Measurements from ENCODE around the gene STARD4. TPM values are rescaled to one million over a fixed set of nuclear protein-coding genes. Genes with fewer than 3 reads are reported as not detected.

The STARD4 gene
- total RNA-seq, 1 experiment from 2014 or later = 31.1 TPM

GRCh38 chr5:111556501-111556900, 44.2 kb upstream of the STARD4 start:
- no peaks in the 10 kb centered on the region for H3K4me1 Mint-ChIP-seq (ENCODE audit: insufficient read depth, unreplicated experiment)
- no peaks in the 10 kb centered on the region for H3K27me3 Mint-ChIP-seq (ENCODE audit: insufficient read depth, unreplicated experiment)
- H3K4me3 Mint-ChIP-seq (ENCODE audit: unreplicated experiment) = no peak overlapping the region
- no peak for DNase-seq (ENCODE audit: unreplicated experiment)
- H3K27ac Mint-ChIP-seq (ENCODE audit: low read depth, unreplicated experiment) = no peak overlapping the region
- intact Hi-C loops (cut with micrococcal nuclease) = no loop called here
- H3K9me3 Mint-ChIP-seq (ENCODE audit: unreplicated experiment) = no peaks in the 10 kb centered on the region
- ChIA-PET CTCF (interaction anchor here (0.6 kb wide), 1 partner anchor 32 kb away, joined by 4 read pairs; no protein-coding TSS in a partner anchor), POLR2A (no interaction called here)
- no peak for TF ChIP-seq CTCF (IDR thresholded peaks at IDR 0.05; ENCODE audit: unreplicated experiment)
- no TSS peak for BruUV-seq (replicated peaks)
- H3K36me3 Mint-ChIP-seq (ENCODE audit: insufficient read depth, unreplicated experiment) = no peaks in the 10 kb centered on the region

GRCh38 chr5:111555760-111556159, 43.4 kb upstream of the STARD4 start:
- POLR2A ChIA-PET = no interaction called here
- TF ChIP-seq CTCF (IDR thresholded peaks at IDR 0.05; ENCODE audit: unreplicated experiment) = no peak
- no TSS peak for BruUV-seq (replicated peaks)
- no peaks in the 10 kb centered on the region for H3K9me3 Mint-ChIP-seq (ENCODE audit: unreplicated experiment)
- peaks cover 4% of the 10 kb centered on the region for H3K4me1 Mint-ChIP-seq (ENCODE audit: insufficient read depth, unreplicated experiment)
- CTCF ChIA-PET = interaction anchor here (0.6 kb wide), 1 partner anchor 33 kb away, joined by 4 read pairs; no protein-coding TSS in a partner anchor
- no peaks in the 10 kb centered on the region for H3K36me3 Mint-ChIP-seq (ENCODE audit: insufficient read depth, unreplicated experiment)
- H3K27ac Mint-ChIP-seq (ENCODE audit: low read depth, unreplicated experiment) = no peak overlapping the region
- intact Hi-C loops (cut with micrococcal nuclease) = no loop called here
- H3K27me3 Mint-ChIP-seq (ENCODE audit: insufficient read depth, unreplicated experiment) = no peaks in the 10 kb centered on the region
- no peak overlapping the region for H3K4me3 Mint-ChIP-seq (ENCODE audit: unreplicated experiment)
- DNase-seq (ENCODE audit: unreplicated experiment) = no peak

- H3K36me3 Mint-ChIP-seq (ENCODE audit: insufficient read depth, unreplicated experiment) = no peaks in the 10 kb centered on the region
- H3K4me1 Mint-ChIP-seq (ENCODE audit: insufficient read depth, unreplicated experiment) = peaks cover 11% of the 10 kb centered on the region
- no peaks in the 10 kb centered on the region for H3K27me3 Mint-ChIP-seq (ENCODE audit: insufficient read depth, unreplicated experiment)
- CTCF ChIA-PET = interaction anchor here (0.7 to 1.6 kb wide), 2 partner anchors 9 to 593 kb away, joined by 4 to 6 read pairs; no protein-coding TSS in a partner anchor
- DNase-seq (ENCODE audit: unreplicated experiment) = no peak
- POLR2A ChIA-PET = interaction anchor here (0.6 to 1.1 kb wide), 3 partner anchors 228 to 608 kb away, joined by 3 to 4 read pairs (median 3); no protein-coding TSS in a partner anchor
- H3K27ac Mint-ChIP-seq (ENCODE audit: low read depth, unreplicated experiment) = no peak overlapping the region
- no TSS peak for BruUV-seq (replicated peaks)
- intact Hi-C loops (cut with micrococcal nuclease) = loop anchor here (5.0 kb wide), 4 partner anchors 143 to 608 kb away; no protein-coding TSS in a partner anchor
- H3K9me3 Mint-ChIP-seq (ENCODE audit: unreplicated experiment) = no peaks in the 10 kb centered on the region
- TF ChIP-seq CTCF (IDR thresholded peaks at IDR 0.05; ENCODE audit: unreplicated experiment) = no peak
- H3K4me3 Mint-ChIP-seq (ENCODE audit: unreplicated experiment) = no peak overlapping the region
Observed at GRCh38 chr5:111553868-111554267, 41.5 kb upstream of the STARD4 start.

GRCh38 chr5:111552896-111553295, 40.6 kb upstream of the STARD4 start:
- intact Hi-C loops (cut with micrococcal nuclease) = loop anchor here (5.0 kb wide), 4 partner anchors 144 to 609 kb away; no protein-coding TSS in a partner anchor
- no TSS peak for BruUV-seq (replicated peaks)
- Mint-ChIP-seq H3K9me3 (ENCODE audit: unreplicated experiment) (no peaks in the 10 kb centered on the region), H3K27me3 (ENCODE audit: insufficient read depth, unreplicated experiment) (no peaks in the 10 kb centered on the region), H3K4me3 (ENCODE audit: unreplicated experiment) (no peak overlapping the region), H3K4me1 (ENCODE audit: insufficient read depth, unreplicated experiment) (peaks cover 11% of the 10 kb centered on the region), H3K27ac (ENCODE audit: low read depth, unreplicated experiment) (no peak overlapping the region), H3K36me3 (ENCODE audit: insufficient read depth, unreplicated experiment) (no peaks in the 10 kb centered on the region)
- no peak for TF ChIP-seq CTCF (IDR thresholded peaks at IDR 0.05; ENCODE audit: unreplicated experiment)
- no peak for DNase-seq (ENCODE audit: unreplicated experiment)
- POLR2A ChIA-PET = interaction anchor here (0.6 to 1.1 kb wide), 4 partner anchors 204 to 609 kb away, joined by 3 to 4 read pairs (median 4); partner anchors contain the start of gene NREP
- CTCF ChIA-PET = interaction anchor here (0.6 to 1.6 kb wide), 5 partner anchors 10 to 593 kb away, joined by 3 to 6 read pairs (median 4); no protein-coding TSS in a partner anchor

Data from MCF 10A (cell line).